HS-27A (cell line): Measurements from ENCODE around the gene RUNDC3A.
"Not testable (repeated sequence)": the region's sequence is repeated elsewhere in the genome, so short reads cannot be mapped to it uniquely, and the experiment has no call there.

ENCODE experiments used
- DNase-seq: peaks from one replicate; pipeline ENCODE4 v3.0.0-alpha.2; 2012; ENCODE audit warnings: low read depth, missing footprints

RUNDC3A gene

DNA sequence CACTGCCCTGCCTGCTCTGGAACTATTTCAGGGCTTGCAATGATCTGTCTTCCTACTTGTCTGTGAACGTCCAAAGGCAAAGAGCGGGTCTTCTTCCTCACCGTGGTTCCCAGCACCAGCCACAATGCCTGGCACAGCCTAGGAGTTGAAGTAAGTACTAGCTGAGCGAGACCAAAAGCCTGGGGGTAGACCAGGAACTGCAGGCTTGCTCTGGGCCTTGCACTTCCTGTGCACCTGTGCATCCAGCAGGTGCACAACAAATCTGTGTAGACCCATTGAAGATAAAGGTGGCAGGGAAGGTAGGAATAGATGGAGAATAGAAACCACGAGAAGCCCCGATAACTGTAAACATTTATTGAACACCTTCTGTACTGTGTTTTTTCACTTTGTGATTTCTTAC is 50.6 kb downstream of the RUNDC3A start:
- DNase-seq: no peak

DNA sequence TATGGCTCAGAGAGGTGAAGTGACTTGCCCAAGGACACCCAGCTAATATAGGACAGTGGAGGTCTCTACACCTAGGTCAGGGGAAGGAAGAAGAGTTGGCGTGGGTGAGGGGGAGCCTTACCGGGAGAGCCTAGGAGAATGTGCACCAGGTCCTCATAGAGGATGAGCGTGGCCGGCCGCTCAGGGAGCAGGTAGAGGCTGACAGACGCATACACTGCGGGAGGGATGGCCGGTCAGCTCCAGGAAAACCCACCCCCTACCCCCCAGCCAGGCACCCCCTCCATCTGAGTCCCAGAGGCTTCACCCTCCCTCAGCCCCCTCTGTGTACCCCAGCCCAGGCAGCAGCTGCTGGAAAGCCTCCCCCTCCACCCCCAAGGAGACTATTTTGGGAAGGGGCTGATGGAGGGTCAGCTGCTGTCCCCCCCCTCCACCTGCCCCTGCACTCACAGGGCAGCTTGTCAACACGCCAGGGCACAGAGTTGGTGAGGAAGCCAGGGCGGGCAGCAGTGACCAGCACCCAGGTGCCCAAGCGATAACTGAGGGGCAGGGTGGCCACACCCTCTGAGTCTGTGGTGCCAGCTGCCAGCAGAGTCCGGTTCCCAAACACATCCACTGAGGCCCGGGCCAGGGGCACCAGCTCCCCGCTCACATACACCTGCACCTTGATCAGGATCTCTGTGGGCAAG is 51.2 kb downstream of the RUNDC3A start:
- DNase-seq: no peak

DNA sequence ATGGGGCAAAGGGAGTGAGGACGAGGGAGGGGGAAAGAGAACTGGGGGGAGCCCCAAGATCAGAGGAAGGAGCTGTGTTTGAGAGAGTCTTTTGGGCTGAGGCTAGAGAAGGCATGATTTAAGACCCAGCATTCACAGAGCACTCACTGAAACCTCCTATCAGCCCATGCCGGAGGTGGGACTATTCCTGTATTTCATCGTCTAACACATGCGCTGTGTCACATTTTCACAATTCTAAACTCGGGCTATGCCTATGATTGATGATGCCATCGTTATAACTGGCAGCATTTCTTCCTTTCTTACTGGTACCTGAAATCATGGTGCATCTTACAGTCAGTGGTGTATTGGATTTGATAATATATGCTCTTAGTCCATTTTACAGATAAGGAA is 51.7 kb downstream of the RUNDC3A start:
- DNase-seq: no peak

DNA sequence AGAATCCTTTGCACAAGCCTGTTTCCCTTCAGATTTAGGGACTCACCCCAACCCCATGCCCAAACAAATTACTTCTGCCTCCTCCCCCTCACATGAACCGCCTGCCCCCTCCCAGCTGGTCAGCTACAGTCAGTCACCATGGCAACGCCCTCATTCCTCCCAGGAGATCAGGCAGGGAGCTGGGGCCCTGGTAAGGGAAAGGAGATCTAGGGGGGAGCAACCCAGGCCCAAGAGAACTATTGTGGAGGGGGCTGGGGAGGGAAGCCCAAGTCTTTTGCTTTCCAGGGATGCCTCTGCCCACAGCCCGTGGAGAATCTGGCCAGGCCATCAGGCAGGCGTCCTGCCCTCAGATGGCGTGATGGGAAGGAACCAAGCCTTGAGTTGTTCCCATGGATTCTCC is 52.4 kb downstream of the RUNDC3A start:
- DNase-seq: no peak

DNA sequence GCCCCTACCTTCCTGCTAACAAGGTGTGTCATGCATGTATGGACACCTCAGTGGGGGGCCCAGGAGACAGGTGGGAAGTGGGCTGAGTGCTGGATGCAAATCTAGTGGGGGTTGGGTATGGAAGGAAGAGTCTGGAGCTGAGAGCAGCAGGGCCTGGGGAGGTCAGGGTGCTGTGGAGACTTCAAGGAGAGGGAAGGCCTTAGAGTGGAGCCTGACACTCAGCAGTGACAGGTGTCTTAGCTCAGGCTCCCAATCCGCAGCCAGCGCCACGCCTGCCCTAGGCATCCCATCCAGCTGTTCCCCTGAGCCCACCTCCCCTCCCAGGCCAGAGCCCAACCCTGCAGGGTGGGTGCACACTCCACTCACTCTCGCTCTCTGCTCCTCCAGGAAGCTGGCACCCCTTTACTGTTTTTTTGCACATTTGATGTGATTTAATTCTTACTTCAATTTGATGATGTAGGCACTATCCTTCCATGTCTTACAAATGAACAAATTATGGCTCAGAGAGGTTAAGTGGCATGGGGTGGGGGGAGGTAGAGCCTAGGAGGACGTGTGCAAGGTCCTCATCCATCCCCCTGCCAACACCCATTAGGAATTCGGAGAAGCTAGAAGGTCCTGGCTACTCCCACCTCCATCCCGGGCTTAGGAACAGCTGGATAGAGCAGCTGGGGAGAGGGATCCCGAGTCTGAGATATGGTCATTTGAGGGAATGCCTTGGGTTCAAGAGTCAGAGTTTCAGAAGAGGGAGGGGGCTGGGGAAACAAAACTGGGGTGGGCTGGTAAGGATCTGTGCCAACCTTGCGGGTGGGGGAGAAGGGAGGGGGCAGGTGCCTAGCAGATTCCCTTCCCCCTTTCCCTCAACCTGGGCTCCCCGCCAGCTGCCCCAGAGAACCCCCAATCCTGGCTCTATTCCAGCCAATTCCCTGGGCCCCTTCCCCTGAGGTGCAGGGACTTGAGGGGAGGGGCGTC is 53.2 kb downstream of the RUNDC3A start:
- DNase-seq: no peak

DNA sequence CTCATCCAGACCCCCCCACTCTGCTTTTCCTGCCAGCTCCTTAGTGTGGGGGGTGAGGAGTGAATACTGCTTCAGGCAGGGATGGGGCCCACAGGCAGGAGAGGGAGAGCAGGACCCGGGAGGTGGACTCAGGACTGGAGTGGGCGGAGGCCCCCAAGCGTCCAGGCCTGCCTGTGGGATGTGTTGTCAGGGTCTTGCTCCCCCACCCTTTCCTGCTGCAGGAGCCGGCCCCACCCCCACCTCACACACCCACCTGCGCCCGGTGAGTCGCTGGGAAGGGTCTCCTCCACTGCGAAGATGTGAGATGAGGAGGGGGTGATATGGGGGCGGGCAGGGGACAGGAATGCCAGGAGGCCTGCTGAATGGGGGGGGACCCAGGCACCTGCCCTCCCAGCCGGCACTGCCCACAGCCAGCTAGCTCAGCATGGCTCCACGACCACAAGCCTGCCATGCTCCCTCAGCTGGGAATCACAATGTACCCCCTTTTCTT is 54.1 kb downstream of the RUNDC3A start:
- no peak for DNase-seq

DNA sequence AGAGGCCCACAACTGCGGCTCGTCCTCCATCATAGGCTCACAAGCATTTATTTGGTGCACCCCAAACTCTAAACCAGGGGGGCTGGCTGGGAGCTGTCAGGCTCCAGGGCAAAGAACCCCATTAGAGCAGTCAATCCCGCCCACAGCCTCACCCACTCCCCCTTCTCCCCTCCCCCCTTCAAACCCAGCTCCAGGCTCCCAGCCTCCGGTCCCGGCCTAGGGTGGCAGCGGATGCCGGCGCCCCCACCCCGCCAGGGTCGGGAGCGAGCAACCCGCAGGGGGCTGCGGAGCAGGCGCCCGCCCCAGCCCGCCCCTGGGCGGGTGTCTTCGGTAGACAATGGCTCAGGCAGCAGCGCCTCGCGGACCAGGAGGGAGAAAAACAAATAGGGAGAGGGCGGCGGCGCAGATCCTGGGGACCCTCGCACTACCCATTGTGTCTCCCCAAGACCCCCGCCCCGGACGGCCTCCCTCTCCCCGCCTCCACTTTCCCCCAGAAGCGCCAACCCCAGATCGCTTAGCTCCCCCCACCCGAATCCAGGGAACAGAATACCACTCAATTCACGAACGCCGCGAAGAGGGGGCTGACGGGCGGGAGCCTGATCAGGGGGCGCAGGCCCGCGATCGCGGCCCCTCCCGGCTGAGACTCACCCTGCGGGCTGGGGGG is 54.7 kb downstream of the RUNDC3A start:
- DNase-seq: no peak

DNA sequence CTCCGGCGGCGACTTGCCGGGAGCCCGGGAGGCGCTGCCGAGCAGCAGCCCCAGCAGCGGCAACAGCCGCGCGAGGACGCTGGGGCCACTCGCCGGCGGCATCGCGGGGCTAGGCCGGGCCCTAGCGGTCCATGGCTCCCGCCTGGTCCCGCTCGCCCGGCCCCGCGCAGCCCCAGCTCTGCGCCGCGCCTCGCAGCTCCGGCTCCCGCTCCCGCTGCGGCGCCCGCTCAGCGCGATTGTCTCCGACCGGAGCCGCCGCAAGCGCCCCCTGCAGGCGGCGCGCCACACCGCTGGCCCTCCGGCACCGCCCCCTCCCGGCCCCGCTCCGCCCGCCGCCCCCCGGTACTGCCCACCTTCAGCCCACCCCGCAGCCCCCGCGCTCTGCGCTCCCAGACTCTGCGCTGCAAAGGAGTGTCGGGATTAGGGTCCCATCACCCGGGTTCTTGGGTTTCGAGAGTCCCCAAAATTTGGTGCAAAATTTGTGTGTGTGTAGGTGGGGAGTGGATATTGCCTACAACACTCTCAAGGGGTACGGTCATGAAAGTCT is 55.3 kb downstream of the RUNDC3A start, which contains the start of gene FAM171A2:
FAM171A2 (minus strand) TSS at position 241 of the 547 bp plus-strand sequence; CDS start at position 102, 139 bp downstream.
- no peak for DNase-seq

DNA sequence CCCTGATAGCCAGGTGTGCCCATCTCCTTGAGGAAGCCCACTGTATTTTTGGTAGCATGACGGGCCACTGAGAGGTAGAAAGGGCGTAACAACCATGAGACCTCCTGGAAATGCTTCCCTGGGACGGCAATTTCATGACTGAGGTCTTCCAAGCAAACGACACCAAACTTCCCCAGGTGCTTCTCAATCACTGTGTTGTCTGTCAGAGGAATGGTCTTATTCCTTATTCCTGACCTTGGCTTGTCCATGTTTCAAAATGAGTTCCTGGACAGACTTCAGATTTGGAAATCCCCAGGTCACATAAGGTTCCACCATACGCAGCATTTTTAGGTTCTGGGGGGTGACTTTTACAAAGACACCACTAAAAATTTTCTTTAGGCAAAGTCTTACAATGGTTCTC is 56.6 kb downstream of the RUNDC3A start:
- DNase-seq: not testable (repeated sequence)

DNA sequence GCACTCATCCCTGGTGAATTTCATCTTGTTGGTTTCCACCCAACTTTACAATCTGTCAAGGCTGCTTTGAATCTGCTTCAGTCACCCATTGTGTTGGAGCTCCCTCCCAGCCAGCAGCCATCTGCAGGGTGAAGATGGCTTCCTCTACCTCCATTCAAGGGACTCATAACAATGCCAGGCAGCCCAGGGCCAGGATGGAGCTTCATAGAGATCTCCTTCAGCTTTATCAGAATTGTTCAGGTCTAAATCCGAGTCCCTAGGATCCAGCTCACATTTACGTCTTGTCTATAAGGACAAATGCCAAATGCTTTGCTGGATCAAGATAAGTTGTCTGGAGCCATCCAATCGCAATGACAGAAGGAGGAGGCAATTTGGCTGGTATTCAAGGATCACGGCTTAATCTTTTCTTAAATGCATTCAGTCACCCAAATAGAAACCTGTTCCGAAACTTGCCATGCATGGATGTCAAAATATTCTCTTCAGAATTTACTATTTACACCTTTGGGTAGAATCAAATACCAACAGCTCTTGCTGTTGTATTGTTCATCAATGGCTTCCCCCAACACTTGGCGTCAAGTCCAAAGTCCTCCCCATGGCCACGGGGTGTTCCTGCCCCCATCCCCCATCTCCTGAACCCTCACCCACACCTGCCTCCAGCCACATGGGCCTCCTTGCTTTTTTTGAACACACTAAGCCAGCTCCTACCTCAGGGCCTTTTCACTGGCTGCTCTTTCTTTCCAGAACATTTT is 59.0 kb downstream of the RUNDC3A start:
- no peak for DNase-seq
